Hypothalamus (tissue), 51 donors: ENCODE results near the gene PDLIM4.

ENCODE experiments used
- DNase-seq, 51 donors: peaks; one replicate each; lab custom pipeline; 2025; lab: John Stamatoyannopoulos, UW

The PDLIM4 gene

DNA sequence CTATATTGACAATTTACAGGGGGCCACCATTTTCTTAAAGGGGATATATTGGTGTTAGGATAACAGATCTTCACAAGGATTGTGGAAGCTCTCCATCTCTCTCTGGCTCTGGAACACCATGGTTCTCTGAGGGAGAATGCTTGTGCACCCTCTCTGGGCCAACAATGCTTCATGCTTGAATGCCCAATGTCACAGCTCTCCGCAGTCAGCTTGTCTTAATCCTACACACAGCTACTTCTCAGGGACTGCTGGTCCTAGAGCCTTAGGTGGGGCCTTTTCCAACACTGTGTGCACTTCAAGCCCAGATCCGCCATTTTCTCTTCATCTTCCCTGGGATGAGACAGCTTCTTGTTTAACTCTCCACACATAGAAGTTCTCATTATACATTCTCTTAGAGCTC lies 6.9 kb upstream of the PDLIM4 start:
- no peak for DNase-seq

GRCh38 chr5:132251220-132251725 lies 6.2 kb upstream of the PDLIM4 start:
- peak in 22 of 51 donors; percentile 14 to 71 (median 49) for DNase-seq

DNA sequence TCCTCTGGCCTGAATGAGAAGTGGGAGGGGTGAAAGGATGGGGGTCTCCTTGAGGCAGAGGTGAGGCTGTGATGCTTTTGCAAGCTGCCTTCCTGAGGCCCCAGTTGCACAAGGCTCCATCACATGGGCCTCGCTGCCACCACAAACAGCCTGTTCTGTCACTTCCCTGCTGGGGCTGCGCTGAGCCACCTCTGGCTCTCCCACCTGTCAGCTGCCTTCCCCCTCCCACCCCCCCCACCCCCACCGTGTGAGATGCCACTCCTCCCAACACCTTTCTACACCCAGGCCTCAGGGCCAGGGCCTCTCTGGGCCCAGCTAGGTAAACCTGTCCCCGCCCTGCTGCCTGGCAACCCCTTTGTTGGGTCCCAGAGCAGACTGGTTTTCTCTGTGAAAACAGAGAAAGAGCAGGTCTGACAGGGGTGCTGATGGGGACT lies 4.5 kb upstream of the PDLIM4 start:
- no peak for DNase-seq

GRCh38 chr5:132253452-132254320 lies 3.8 kb upstream of the PDLIM4 start:
- DNase-seq = no peak

- no peak for DNase-seq
Measured at GRCh38 chr5:132254321-132254977, 3.0 kb upstream of the PDLIM4 start.

GRCh38 chr5:132256086-132256782 lies 1.3 kb upstream of the PDLIM4 start:
- DNase-seq = no peak

DNA sequence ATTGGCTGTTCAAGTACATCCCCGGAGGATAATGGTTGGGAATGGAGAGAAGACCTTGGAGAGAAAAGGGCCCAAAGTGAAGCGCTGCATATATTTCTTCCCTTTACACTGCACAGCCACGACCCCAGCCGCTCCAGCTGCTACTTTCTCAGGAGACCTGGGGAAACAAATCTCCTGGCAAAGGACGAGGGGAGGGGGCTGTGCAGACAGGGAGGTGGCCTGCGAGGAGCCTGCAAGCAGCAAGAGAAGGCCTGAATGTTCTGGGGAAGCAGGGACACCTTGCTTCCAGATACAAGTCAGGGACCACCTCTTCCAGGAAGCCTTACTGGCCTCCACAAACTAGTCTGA lies 739 bp upstream of the PDLIM4 start:
- DNase-seq = no peak

DNA sequence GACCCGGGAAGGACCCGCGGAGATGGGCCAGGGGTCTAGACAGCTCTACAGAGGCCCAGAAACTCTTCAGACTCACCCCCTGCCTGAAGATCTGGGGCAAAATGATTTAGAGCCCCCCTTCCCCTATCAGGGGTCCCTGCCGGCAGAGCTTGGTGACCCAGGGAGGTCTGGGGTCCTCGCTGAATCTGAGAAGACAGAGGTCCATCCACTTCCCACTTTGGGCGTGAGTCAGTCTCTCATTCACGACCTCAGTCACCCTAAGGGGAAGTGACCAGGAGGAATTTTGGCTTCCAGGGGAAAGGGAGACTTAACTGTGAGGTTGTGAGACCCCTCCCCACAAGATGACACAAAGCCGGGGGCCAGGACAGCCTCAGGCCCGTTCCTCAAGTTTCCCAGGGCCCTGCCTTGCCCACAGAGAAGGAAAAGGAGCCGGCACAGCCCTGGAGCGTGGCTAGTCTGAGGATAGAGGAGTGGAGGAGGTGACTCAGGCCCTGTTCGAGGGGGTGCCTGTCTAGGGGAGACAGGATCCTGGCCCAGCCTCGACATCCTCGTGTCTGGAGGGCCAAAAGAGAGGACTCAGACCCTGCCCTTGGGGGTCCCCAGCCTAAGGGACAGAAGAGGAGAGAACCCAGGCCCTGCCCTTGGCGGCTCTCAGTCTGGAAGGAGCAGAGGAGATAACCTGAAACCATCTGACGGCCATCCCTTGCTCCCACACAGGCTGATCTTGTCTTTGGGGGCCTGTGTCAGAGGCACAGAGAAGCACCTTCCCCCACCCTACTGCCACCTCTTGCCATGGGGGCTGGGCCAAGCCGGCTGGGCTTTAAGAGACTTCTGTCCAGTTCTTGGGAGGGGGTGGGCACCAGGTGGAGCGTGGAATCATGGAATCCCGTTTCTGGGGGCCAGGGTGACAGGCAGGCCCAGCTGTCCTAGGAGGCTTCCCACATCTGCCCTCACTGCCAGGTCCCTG lies 889 bp downstream of the PDLIM4 start:
- DNase-seq = peak in 1 of 51 donors; percentile 15

GRCh38 chr5:132259069-132259851 lies 1.8 kb downstream of the PDLIM4 start:
- DNase-seq = peak in 27 of 51 donors; percentile 28 to 76 (median 46)

GRCh38 chr5:132260051-132260450 lies 2.6 kb downstream of the PDLIM4 start:
- peak in 7 of 51 donors; percentile 19 to 73 (median 44) for DNase-seq

- DNase-seq = peak in 32 of 51 donors; percentile 16 to 86 (median 50)
Measured at GRCh38 chr5:132260714-132261551, 3.4 kb downstream of the PDLIM4 start.

- DNase-seq = no peak
Measured at GRCh38 chr5:132261881-132262845, 4.7 kb downstream of the PDLIM4 start.

GRCh38 chr5:132262882-132263547 lies 5.5 kb downstream of the PDLIM4 start:
- no peak for DNase-seq

GRCh38 chr5:132263548-132264261 lies 6.2 kb downstream of the PDLIM4 start:
- peak in 8 of 51 donors; percentile 25 to 68 (median 39) for DNase-seq

- DNase-seq = no peak
Measured at GRCh38 chr5:132264546-132265335, 7.2 kb downstream of the PDLIM4 start.
